PC-3 (cell line): ENCODE measurements around the gene MAPK6. TPM values are rescaled to one million over a fixed set of nuclear protein-coding genes. Genes with fewer than 3 reads are reported as not detected.
A peak's percentile ranks its signal among the peaks of the same experiment; 100 is the strongest.

ENCODE experiments used
- ATAC-seq: fragments of 200-7000 bp; cut with Tn5 transposase; 2 replicates; pipeline ENCODE4 v1.9.1; 2020; ENCODE audit warnings: mild to moderate bottlenecking, moderate library complexity
- BruUV-seq: library from RNA; stranded (reverse); fragments of 400-500 nt; replicated peaks from 2 replicates; lab custom pipeline; 2021; lab: Mats Ljungman, UMichigan
- CTCF ChIA-PET: fragments of 300-600 bp; sonication (Branson Sonifier 250); formaldehyde crosslinking; loops from one replicate; lab custom pipeline; 2022; ENCODE audit warnings: antibody characterized with exemption; lab: Charles Lee
- POLR2A ChIA-PET: fragments of 300-600 bp; sonication (Branson Sonifier 250); formaldehyde crosslinking; loops from one replicate; lab custom pipeline; 2022; ENCODE audit warnings: antibody characterized with exemption; ENCODE audit not compliant: unreplicated experiment; lab: Charles Lee
- DNase-seq: peaks from one replicate; pipeline ENCODE4 v3.0.0-alpha.2; 2015
- H2AFZ ChIP-seq: fragments of 300-600 bp; sonication (generic); 2 replicates; pipeline ENCODE4 v1.6.0; 2016; ENCODE audit warnings: antibody characterized with exemption, low read length
- H3F3A ChIP-seq: fragments of 300-600 bp; sonication (generic); one replicate; pipeline ENCODE4 v1.6.0; 2017; ENCODE audit warnings: antibody characterized with exemption, low read length, control low read depth, mild to moderate bottlenecking; ENCODE audit not compliant: unreplicated experiment
- H3K27ac ChIP-seq: fragments of 300-600 bp; sonication (generic); 2 replicates; pipeline ENCODE4 v1.5.1; 2016; ENCODE audit warnings: mild to moderate bottlenecking, low read length
- H3K27me3 ChIP-seq: fragments of 300-600 bp; sonication (generic); 2 replicates; pipeline ENCODE4 v1.6.1; 2016; ENCODE audit warnings: low read length, mixed read lengths
- H3K36me3 ChIP-seq: fragments of 300-600 bp; sonication (generic); 2 replicates; pipeline ENCODE4 v1.6.1; 2016; ENCODE audit warnings: low read depth, mixed run types, low read length, mixed read lengths
- H3K4me1 ChIP-seq: fragments of 300-600 bp; sonication (generic); 2 replicates; pipeline ENCODE4 v1.5.1; 2016; ENCODE audit warnings: low read length; ENCODE audit not compliant: insufficient read depth
- H3K4me2 ChIP-seq: fragments of 300-600 bp; sonication (generic); 2 replicates; pipeline ENCODE4 v1.6.0; 2016; ENCODE audit warnings: low read length
- H3K4me3 ChIP-seq: fragments of 300-600 bp; sonication (generic); 2 replicates; pipeline ENCODE4 v1.5.1; 2016; ENCODE audit warnings: mild to moderate bottlenecking, low read length, mixed read lengths
- H3K79me2 ChIP-seq: fragments of 300-600 bp; sonication (generic); 2 replicates; pipeline ENCODE4 v1.6.1; 2017; ENCODE audit warnings: low read length, mixed read lengths
- H3K9ac ChIP-seq: fragments of 300-600 bp; sonication (generic); 2 replicates; pipeline ENCODE4 v1.6.0; 2016; ENCODE audit warnings: mild to moderate bottlenecking, low read length
- H3K9me2 ChIP-seq: fragments of 300-600 bp; sonication (generic); replicated peaks from 2 replicates; pipeline ENCODE4 v1.6.1; 2016; ENCODE audit warnings: mixed run types, low read length, mixed read lengths
- H3K9me3 ChIP-seq: fragments of 300-600 bp; sonication (generic); 2 replicates; pipeline ENCODE4 v1.6.1; 2016; ENCODE audit warnings: low read length, mixed read lengths
- H4K20me1 ChIP-seq: fragments of 300-600 bp; sonication (generic); 2 replicates; pipeline ENCODE4 v1.6.1; 2016; ENCODE audit warnings: low read length, mixed read lengths
- EZH2 ChIP-seq: fragments of 300-600 bp; sonication (generic); IDR thresholded peaks from one replicate; pipeline ENCODE4 v1.6.1; 2017; ENCODE audit warnings: antibody characterized with exemption, mild to moderate bottlenecking, low read length; ENCODE audit not compliant: unreplicated experiment
- EZH2phosphoT487 ChIP-seq: fragments of 300-600 bp; sonication (generic); IDR thresholded peaks from 2 replicates; pipeline ENCODE4 v1.6.1; 2018; ENCODE audit warnings: mild to moderate bottlenecking, antibody characterized with exemption, low read length, borderline replicate concordance
- intact Hi-C: fragments of 100-400 bp; cut with micrococcal nuclease; formaldehyde crosslinking; loops from 2 replicates; pipeline ENCODE4 v1.9.0; 2023
- total RNA-seq: library from RNA; depleted of rRNA; stranded (reverse); fragments of >200 nt; gene quantifications from 2 replicates; pipeline ENCODE4 v1.2.3, GENCODE V29; 2014
- TF ChIP-seq, protein P1 (sequence below): fragments of 300-600 bp; sonication (generic); conservative IDR thresholded peaks from 2 replicates; pipeline ENCODE4 v1.5.1; 2017; ENCODE audit warnings: antibody characterized with exemption, low read depth, mild to moderate bottlenecking, low read length

Gene MAPK6
- total RNA-seq, 1 experiment from 2014 or later, result 22.5 TPM

DNA sequence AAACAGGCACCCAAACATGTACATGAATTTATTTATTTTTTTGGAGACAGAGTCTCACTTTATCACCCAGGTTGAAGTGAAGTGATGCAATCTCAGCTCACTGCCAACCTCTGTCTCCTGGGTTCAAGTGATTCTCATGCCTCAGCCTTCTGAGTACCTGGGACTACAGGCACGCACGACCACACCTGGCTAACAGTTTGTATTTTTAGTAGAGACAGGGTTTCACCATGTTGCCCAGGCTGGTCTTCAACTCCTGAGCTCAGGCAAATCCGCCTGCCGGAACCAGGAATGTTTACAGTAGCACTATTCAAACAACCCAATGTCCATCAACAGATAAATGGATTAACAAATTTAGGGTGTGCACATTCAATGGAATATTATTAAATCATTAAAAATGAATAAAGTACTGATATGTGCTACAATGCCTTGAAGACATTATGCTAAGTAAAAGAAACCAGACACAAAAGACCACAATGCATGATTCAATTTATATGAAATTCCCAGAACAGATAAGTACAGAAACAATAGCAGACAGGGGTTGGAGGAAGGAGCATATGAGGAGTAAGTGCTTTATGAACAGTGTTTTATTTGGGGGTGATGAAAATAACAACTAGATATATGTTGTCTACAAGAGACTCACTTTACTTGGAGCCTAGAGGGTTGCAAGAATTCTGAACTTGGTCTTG lies 48.7 kb upstream of the MAPK6 start:
- Histone ChIP-seq H3K79me2 (peaks cover 69% of the 10 kb centered on the region), H3K9me2 (no peaks in the 10 kb centered on the region), H3K4me3 (peak overlapping the region; percentile 94), H3K27ac (peak overlapping the region; percentile 70), H3K4me2 (peak overlapping the region; percentile 95), H3K9me3 (no peaks in the 10 kb centered on the region), H2AFZ (no peak overlapping the region), H3K36me3 (peaks cover 6% of the 10 kb centered on the region), H3F3A (no peaks in the 10 kb centered on the region), H3K4me1 (peaks cover 15% of the 10 kb centered on the region), H3K27me3 (no peaks in the 10 kb centered on the region), H3K9ac (peak overlapping the region; percentile 91), H4K20me1 (peaks cover 4% of the 10 kb centered on the region; the same call in 1 of the 2 replicates)
- ChIA-PET CTCF (interaction anchor here (0.5 kb wide), 1 partner anchor 67 kb away, joined by 3 read pairs; no protein-coding TSS in a partner anchor), POLR2A (interaction anchor here (1.1 kb wide), 1 partner anchor 209 kb away, joined by 3 read pairs; no protein-coding TSS in a partner anchor)
- no peak for DNase-seq
- intact Hi-C loops, result no loop called here
- no TSS peak for BruUV-seq
- TF ChIP-seq, protein P1, sequence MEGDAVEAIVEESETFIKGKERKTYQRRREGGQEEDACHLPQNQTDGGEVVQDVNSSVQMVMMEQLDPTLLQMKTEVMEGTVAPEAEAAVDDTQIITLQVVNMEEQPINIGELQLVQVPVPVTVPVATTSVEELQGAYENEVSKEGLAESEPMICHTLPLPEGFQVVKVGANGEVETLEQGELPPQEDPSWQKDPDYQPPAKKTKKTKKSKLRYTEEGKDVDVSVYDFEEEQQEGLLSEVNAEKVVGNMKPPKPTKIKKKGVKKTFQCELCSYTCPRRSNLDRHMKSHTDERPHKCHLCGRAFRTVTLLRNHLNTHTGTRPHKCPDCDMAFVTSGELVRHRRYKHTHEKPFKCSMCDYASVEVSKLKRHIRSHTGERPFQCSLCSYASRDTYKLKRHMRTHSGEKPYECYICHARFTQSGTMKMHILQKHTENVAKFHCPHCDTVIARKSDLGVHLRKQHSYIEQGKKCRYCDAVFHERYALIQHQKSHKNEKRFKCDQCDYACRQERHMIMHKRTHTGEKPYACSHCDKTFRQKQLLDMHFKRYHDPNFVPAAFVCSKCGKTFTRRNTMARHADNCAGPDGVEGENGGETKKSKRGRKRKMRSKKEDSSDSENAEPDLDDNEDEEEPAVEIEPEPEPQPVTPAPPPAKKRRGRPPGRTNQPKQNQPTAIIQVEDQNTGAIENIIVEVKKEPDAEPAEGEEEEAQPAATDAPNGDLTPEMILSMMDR, result no peak
- no peak for TF ChIP-seq EZH2
- TF ChIP-seq EZH2phosphoT487, result no peak
- peak; percentile 12; the same call in 1 of the 2 replicates for ATAC-seq

DNA sequence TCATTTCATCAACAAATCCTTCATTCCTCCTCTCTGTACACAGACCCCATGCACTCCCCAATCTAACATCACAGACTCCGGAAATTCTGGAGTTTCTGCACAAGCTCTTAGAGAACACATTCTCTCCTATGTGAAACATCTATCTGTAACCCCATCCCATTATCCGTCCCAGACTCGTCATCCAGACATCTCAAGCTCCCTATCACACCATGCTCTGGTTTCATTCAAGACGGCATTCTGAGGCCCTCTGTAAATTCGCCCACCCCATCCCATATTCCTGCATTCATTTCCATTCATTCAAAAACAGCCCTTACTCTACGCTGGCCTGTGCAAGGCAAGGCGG lies 48.0 kb upstream of the MAPK6 start:
- H3K9me2 ChIP-seq, result no peaks in the 10 kb centered on the region
- H3K36me3 ChIP-seq, result peaks cover 5% of the 10 kb centered on the region
- H3K4me3 ChIP-seq, result peak overlapping the region; percentile 94
- no peaks in the 10 kb centered on the region for H3F3A ChIP-seq
- H3K4me1 ChIP-seq, result peaks cover 15% of the 10 kb centered on the region
- POLR2A ChIA-PET, result interaction anchor here (1.1 kb wide), 1 partner anchor 208 kb away, joined by 3 read pairs; no protein-coding TSS in a partner anchor
- no TSS peak for BruUV-seq
- TF ChIP-seq EZH2 (no peak), EZH2phosphoT487 (no peak)
- TF ChIP-seq, protein P1, result no peak
- H4K20me1 ChIP-seq, result peaks cover 4% of the 10 kb centered on the region; the same call in 1 of the 2 replicates
- peak overlapping the region; percentile 88 for H2AFZ ChIP-seq
- peak overlapping the region; percentile 95 for H3K4me2 ChIP-seq
- peak overlapping the region; percentile 91 for H3K9ac ChIP-seq
- H3K9me3 ChIP-seq, result no peaks in the 10 kb centered on the region
- CTCF ChIA-PET, result no interaction called here
- ATAC-seq (peak; percentile 6), DNase-seq (no peak)
- peaks cover 62% of the 10 kb centered on the region for H3K79me2 ChIP-seq
- intact Hi-C loops, result no loop called here
- no peaks in the 10 kb centered on the region for H3K27me3 ChIP-seq
- H3K27ac ChIP-seq, result peak overlapping the region; percentile 70
